Activated CD8-positive, alpha-beta memory T cell treated with anti-CD3 and anti-CD28 coated beads for 48 hours (primary cell): ENCODE results near the gene WDR36.

ENCODE experiments used
- DNase-seq, 3 experiments: peaks; one replicate each; pipeline ENCODE4 v3.0.0-alpha.2; 2020; ENCODE audit warnings: low read depth in 2 of 3, low spot score in 2 of 3

The WDR36 gene

DNA sequence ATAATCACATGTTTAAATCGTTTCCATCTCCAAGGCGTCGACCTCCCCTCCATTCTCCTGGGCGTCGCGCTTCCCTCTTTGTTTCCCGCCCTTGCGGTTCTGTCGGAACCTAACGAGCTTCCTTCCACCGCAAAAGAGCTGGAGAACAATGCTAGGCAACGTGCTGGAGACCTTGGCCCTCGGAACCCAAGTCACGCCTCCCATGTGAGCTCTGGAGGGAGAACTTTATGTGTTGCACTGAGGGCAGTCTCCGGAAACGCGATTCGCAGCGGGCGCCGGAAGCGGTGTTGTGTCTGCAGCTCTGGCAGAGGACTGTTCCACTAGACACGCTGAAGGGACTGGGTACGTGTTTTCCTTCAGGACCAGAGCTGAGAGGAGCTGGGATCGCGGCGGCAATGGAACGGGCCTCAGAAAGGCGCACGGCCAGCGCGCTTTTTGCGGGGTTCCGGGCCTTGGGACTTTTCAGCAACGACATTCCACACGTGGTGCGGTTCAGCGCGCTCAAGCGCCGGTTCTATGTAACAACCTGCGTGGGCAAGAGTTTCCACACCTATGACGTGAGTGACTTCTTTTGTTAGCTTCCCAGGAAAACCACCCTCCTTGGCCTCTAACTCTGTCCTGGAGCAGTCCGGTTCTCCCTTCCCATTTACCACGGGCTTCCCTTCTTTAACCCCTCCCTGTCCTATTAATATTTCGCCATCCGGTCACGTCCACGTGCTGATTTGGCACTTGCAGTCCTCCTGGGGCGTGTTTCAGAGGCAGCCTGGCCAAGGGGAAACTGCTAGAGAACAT lies at the start of gene WDR36:
Gene WDR36 (plus strand): TSS at position 287 of the 792 bp plus-strand sequence. CDS start 109 bp downstream, at position 396.
- peak; percentile 79 to 91 (median 81) for DNase-seq

DNA sequence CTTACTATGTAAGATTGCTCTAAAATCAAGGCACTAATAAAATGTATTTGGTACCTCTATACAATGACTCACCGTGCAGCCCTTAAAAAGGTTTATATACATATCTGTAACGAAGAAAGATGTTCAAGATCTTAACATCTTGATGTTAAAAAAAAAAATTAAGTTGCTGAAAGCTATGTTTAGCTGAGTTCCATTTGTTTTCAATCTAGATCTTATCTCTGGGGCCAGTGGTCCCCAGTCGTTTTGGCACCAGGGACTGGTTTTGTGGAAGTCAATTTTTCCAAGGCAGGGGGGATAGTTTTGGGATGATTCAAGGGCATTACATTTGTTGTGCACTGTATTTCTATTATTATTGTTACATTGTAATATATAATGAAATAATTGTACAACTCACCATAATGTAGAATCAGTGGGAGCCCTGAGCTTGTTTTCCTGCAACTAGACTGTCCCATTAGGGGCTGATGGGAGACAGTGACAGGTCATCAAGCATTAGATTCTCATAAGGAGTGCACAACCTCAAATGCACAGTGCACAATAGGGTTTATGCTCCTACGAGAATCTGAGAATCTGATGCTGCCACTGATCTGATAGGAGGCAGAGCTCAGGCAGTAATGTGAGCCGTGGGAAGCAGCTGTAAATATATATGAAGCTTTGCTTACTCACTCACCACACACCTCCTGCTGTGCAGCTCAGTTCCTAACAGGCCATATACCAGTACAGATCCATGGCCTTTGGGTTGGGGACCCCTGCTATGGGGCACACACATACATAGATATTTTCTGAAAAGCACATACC lies 48.2 kb upstream of the WDR36 start:
- DNase-seq, result no peak

DNA sequence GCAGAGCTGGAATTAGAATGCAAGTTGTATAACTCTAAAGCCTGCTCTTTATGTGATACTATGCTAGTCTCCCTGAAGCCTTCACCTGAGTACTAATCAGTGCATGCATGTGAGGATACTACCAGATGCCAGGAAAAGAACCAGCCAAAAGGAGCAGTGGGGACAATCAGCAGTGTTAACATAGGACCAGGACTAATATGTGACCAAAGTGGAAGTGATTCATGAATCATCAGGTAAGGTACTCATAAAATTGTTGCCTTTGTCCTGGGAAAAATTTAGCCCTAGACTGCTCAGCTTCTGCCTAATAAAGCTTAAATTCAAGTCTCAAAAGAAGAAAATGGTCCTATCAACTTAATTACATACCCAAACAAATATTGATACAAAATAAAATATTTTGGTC lies 34.1 kb upstream of the WDR36 start:
- no peak for DNase-seq

DNA sequence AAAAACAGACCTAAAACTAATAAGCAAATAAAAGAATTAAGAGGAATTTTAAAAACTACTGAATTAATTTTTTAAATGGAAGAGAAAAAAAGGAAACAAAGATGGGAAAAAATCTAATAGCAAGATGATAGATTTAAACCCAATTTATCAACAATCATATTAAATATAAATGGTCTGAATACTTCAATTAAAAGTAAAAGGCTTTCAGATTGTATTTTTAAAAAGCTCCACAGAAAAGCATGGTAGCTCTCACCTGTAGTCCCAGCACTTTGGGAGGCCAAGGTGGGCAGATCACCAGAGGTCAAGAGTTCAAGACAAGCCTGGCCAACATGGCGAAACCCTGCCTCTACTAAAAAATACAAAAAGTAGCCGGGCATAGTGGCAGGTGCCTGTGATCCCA lies 32.0 kb upstream of the WDR36 start:
- DNase-seq, result no peak

DNA sequence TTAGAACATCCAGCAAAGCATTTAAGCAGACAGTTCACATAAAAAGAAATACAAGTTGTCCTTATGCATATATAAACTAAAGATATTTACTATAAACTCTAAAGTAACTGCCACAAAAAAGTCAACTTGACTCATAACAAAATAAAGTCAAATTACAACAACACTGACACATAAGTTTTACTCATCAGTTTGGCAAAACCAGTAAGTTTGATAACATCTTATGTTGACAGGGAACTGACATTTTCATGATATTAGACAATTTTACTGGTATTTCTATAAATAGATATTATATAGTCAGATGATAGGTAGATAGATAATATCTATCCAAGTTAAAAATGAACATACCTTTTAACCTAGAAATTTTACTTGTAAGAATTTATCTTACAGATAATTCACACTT lies 30.5 kb upstream of the WDR36 start:
- no peak for DNase-seq

DNA sequence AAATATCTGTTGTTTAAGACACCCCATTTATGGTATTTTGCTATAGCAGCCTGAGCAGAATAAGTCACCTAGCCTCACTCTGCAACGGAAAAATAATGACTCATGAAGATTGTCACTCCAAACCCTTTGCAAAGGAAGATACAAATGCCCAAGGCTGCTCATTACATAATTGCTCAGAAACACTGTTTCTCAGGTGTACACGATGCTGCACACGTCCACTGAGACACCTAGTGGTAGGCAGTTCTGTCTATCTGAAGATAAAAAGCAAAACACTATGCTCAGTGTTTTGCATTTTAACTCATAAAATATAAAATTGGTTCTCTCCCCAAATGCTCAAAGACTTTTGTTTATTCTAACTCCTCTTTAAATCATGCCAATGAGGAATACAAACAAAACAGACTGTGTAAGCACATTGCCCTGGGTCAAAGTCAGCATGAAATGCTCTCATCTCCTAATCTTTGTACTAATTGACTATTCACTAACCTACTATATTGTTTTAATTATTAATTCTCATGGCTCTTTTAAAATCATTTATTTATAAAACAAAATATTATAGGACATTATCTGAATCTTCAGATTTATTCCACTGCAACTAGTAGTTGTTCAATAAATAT lies 28.3 kb upstream of the WDR36 start:
- no peak for DNase-seq

DNA sequence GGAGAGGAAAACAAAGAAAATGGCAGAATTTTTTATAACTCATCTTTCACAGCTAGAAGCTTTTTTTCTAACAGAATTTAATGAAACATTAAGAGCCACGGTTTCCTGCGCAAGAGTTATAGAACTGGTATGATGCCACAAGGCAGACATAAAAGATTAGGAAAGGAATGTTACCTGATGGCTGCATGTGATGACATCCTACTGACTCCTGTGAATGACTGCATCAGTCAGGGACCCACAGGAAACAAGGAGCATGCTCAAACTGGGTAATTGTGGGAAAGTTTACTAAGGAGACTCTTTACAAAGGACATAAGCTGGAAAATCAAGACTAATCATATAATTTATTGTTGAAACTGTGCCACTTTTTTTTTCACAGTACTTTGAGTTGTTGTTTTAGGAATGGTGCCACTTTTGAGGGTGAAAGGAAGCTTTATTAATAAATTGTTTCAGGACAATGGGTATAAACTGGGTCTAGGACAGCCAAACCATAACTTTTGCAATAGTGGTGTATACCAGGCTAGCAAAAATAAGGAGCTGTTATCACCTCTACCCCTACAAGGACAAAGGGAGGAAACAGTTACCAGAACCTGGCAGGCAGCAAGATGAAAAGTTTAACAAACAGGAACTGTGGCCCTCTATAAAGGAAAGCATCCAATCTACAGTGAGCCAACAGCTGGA lies 25.7 kb upstream of the WDR36 start:
- DNase-seq, result no peak

DNA sequence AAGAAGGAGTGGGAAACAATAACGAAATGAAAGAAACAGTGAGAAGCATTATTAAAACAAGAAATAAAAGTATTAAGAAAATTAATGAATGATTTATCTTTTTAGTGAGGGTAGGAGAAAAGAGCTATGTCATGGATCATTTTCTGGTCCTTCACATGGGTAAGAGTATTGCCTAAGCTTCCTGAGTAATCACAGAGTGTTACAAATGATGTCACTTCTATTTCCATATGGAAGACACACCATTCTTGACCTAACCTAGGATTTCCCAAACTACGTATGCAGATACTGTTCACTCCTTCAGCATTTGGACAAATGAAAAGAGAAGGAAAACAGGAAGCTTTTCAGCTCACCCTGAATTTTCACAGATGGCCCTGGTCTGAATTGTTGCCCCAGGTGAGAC lies 23.9 kb upstream of the WDR36 start:
- DNase-seq, result no peak

DNA sequence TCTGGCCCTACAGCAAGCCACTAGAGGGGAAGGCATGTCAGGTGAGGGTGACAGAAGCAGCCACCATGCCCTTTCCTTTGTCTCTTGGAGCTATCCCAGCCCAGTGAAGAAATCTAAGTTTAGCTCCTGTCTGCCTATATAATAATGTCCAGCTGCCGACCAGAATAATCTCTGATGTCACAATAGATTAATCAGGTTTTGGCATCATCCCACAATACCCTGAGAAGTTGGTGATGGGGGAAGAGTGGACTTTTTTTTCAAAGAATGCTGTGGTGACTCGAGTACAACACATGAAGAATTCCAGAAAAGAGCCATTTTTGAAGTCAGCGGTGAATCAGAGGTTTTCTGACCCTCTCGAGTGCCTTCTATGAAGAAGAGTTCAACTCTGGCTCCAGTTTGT lies 22.3 kb upstream of the WDR36 start:
- no peak for DNase-seq

DNA sequence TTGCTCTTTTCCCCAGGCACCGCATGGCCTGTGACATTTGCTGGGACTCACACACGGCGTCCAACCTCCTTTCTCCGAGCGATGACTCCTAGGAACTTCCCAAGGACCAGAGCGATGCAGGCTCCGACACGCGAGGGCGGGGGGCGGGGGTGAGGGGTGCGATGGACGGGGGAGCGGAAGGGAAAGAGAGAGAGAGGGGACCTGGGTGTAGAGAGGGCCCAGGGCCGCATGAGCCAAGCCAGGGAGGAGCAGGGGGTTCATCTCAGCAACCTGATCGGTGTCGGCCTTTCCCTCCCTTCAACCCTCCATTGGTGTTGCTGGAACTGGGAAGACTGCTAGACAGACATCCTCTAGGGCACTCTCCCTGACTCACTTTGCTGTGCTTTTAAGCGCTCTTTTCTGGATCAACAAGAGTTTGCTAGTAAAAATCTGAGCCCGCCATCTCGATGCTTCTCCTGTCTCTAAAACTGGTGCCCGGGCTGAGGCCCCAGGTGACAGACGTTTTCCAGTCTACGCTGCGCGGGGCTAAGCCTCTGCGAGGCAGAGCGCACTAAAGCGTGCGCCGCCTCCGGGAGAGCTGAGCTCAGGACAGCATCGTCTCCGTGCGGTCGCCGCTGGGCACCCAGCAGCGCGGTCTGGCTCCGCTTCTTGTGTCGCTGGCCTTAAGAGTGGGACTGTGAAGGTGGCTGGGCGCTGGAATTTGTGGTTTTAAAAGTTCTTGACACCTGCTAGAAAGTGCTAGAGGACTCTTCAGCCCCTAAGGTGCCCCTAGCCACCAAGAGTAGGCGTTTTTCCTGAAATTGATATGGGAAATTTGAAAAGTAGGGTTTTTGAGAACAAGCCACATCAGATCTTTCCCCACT lies 21.6 kb upstream of the WDR36 start:
- no peak for DNase-seq

DNA sequence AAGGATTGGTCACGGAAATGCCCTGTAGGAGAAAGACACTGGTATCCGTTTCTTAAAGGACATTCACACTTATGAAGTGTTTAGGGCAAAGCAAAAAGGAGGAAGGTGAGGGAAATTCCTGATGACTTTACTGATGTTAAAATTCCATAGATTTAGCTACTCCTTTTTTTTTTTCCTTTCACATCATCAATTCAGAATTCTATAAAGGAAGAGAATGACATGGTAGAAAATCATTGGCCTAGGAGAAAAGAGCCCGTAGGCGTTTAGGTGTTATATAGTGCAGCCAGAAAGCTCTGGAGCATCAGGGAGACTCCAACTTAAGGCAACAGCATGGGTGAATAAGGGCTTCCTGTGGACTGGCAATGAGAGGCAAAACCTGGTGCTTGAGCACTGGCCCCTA lies 20.7 kb upstream of the WDR36 start, which contains the start of gene TSLP:
Gene TSLP (plus strand): TSS at position 301 of the 400 bp plus-strand sequence. CDS start 178 bp downstream, outside the sequence.
- no peak for DNase-seq

DNA sequence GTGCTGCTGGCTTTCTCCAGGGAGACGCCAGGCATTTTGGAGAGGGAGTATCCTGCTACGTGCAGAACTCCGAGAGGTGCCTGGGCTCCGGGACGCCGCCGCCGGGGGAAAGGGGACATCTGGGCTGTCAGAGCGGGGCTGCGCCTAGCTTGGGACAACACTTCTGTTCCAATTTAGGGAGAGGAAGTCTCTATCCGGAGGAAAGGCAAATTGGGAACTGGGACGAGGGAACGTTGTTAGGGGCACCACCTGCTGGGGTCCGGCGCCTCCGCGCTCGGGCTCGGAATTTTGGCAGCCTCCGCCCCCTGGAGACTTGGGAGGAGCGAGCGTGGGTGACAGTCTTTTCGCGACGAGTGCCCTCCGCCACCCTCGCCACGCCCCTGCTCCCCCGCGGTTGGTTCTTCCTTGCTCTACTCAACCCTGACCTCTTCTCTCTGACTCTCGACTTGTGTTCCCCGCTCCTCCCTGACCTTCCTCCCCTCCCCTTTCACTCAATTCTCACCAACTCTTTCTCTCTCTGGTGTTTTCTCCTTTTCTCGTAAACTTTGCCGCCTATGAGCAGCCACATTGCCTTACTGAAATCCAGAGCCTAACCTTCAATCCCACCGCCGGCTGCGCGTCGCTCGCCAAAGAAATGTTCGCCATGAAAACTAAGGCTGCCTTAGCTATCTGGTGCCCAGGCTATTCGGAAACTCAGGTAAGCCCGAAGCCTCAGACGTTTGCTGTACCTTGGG lies 19.0 kb upstream of the WDR36 start:
- DNase-seq, result peak in 2 of 3 experiments; percentile 23 to 33

DNA sequence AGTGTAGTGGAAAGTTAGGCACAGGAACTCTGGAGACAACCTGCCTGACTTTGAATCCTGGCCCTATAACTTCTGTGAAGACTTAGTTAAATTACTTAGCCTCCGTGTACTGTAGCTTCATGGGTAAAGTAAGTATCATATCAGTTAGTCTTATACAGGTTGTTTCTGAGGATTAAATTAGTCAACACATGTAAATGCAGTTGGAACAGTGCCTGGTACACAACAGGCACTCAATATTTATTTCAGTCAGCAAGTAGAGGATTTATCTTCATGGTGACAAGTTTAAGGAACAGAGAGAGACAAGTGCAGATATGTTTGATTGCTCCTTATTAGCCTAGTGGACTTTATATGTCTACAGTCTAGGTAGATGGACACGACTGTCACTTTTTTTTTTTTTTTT lies 17.9 kb upstream of the WDR36 start:
- no peak for DNase-seq

DNA sequence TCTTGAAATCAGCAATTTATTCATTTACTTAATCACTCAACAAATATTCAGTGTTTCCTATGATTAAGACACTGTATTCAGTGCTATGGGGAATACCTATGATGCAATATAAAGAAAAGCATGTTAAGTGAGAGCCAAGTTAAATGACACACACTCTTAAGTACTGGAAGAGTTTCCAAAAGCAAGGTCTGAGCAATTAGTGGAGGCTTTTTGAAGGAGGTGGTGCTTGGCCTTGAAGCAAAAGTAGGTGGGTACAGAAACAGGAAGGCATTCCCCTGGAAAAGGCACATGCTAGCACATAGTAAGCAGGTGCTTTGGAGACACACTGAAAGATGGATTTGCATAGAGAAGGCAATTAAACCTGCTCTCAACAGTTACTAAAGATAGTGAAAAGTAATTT lies 16.6 kb upstream of the WDR36 start:
- no peak for DNase-seq

DNA sequence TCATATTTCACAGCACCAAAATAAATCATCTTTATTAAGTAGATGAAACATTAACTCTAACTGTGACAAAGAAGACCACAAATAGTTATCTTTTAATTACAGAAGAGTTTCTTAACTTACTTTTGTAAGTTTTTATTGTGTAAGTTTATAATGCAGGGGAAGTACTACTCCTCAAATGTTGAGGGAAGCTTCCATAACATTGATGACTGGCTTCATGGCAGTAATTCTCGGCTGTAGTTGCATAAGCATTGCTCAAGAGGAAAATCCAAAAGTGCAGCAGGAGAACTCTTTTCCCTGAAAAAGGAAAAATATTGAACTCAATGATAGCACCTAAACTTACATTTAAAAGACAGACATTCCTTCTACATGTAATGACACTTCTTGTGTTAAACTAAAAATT lies 16.1 kb upstream of the WDR36 start:
- no peak for DNase-seq

DNA sequence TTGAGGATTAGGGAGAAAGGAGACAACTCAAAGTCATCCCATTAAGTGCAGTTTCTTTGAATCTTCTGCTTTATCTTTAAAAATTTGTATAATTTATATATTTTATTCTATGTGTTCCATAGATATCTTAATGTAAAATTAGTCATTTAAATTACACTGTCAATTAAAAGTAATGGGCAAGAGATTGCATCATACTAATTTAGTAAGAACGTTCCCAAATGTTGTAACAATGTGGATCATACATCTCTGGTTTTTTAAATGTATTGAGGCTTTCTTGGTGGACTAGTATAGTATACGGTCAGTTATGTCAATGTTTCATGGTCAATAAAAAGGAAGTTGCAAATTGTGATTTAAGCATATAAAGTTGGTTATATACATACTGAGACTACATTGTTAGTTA lies 14.5 kb upstream of the WDR36 start:
- no peak for DNase-seq

DNA sequence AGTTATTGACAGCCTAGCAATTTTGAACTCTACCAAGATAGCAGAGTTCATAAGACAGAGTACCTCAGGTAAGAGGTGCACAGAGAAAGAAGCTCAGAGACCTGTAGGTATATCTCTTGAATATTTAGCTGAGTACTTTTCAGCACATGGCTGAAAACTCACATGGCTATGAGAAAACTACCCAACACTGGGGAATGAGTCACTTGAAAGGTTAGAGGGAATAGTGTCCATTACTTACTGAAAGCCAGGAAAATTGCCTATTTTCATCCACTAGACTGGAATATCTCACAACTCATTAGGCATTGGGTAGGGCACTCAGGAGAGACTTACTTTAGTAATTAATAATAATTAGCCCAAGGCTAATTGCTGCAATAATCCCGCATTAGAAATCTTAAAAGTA lies 12.3 kb upstream of the WDR36 start:
- no peak for DNase-seq

DNA sequence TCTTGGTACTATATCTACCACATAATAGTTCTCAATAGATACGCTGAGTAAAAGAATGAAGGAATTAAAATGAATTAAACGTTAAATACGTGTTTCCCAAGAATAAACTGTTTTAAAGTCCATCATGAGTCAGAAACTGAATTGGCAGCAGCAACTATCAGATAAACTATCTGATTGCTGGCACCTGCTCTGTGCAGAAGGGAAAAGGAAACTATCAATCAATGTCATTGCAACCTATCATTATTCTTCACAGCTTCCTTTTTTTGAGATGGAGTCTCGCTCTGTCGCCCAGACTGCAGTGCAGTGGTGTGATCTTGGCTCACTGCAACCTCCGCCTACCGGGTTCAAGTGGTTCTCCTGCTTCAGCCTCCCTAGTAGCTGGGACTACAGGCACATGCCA lies 8.8 kb upstream of the WDR36 start:
- DNase-seq, result no peak

DNA sequence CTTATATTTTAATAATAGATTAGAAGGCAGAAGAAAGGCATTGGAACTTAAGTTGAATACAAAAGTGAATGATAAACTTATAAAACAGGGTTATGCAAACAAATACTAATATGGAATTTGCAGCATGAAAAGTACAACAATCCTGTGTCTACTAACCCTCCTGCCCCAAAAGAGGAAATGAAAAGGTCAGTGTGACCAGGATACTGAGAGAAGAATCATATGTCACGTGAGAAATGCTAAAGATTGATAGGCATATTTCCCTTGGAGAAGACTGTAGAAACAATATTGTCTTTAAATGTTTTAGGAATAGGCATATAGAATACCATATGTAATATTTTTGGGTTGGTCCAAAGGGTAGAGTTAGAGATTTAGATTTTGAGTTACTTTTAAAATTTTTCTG lies 3.8 kb downstream of the WDR36 start:
- no peak for DNase-seq
